ENCODE data around the gene ALDOB. TPM values are rescaled to one million over a fixed set of nuclear protein-coding genes. Genes with fewer than 3 reads are reported as not detected.

Gene ALDOB
- polyA plus RNA-seq, 1 donor from 2014 or later = not detected

- Histone ChIP-seq H3K9ac (ENCODE audit: low read length) (peak overlapping the region; percentile 83), H3K79me2 (replicated peaks; ENCODE audit: insufficient read depth, low read length) (peaks cover 78% of the 10 kb centered on the region), H3K4me3 (ENCODE audit: low read length) (peak overlapping the region; percentile 72), H3K36me3 (ENCODE audit: insufficient read depth, low read length) (peaks cover 15% of the 10 kb centered on the region), H3K9me2 (ENCODE audit: insufficient read depth, low read length) (no peaks in the 10 kb centered on the region), H3K27ac (ENCODE audit: low read length) (peak overlapping the region; percentile 88), H3K4me2 (ENCODE audit: low read length) (peak overlapping the region; percentile 90), H3F3A (ENCODE audit: insufficient read depth, low read length, poor library complexity, severe bottlenecking) (no peaks in the 10 kb centered on the region), H3K9me3 (ENCODE audit: low read length) (no peaks in the 10 kb centered on the region), H2AFZ (ENCODE audit: low read depth, low read length) (peak overlapping the region; percentile 75), H4K20me1 (ENCODE audit: insufficient read depth) (no peaks in the 10 kb centered on the region), H3K27me3 (ENCODE audit: insufficient read depth, low read depth, low read length) (no peaks in the 10 kb centered on the region)
- TF ChIP-seq TAF1 (IDR thresholded peaks at IDR 0.05; ENCODE audit: low read depth) (no peak), RAD21 (conservative IDR thresholded peaks at IDR 0.05) (no peak), POLR2AphosphoS5 (IDR thresholded peaks at IDR 0.05) (no peak), REST (IDR thresholded peaks at IDR 0.05; ENCODE audit: borderline replicate concordance) (no peak), EZH2 (IDR thresholded peaks at IDR 0.05; ENCODE audit: borderline replicate concordance, insufficient read depth, low read length, poor library complexity, severe bottlenecking) (no peak)
Observed at GRCh38 chr9:101397746-101398067, 37.9 kb downstream of the ALDOB start.

GRCh38 chr9:101394687-101395086 lies 40.9 kb downstream of the ALDOB start:
- H2AFZ ChIP-seq (ENCODE audit: low read depth, low read length) = no peak overlapping the region
- H3K9me3 ChIP-seq (ENCODE audit: low read length) = no peaks in the 10 kb centered on the region
- H3K36me3 ChIP-seq (ENCODE audit: insufficient read depth, low read length) = peaks cover 7% of the 10 kb centered on the region
- H3K79me2 ChIP-seq (replicated peaks; ENCODE audit: insufficient read depth, low read length) = peaks cover 72% of the 10 kb centered on the region
- H3K27me3 ChIP-seq (ENCODE audit: insufficient read depth, low read depth, low read length) = no peaks in the 10 kb centered on the region
- no peak overlapping the region for H3K27ac ChIP-seq (ENCODE audit: low read length)
- no peaks in the 10 kb centered on the region for H4K20me1 ChIP-seq (ENCODE audit: insufficient read depth)
- H3K9me2 ChIP-seq (ENCODE audit: insufficient read depth, low read length) = no peaks in the 10 kb centered on the region
- H3K9ac ChIP-seq (ENCODE audit: low read length) = no peak overlapping the region
- no peak overlapping the region for H3K4me3 ChIP-seq (ENCODE audit: low read length)
- no peaks in the 10 kb centered on the region for H3F3A ChIP-seq (ENCODE audit: insufficient read depth, low read length, poor library complexity, severe bottlenecking)
- no peak for TF ChIP-seq MXI1 (conservative IDR thresholded peaks at IDR 0.05; ENCODE audit: poor library complexity, severe bottlenecking)
- no peak for TF ChIP-seq EP300 (conservative IDR thresholded peaks at IDR 0.05; ENCODE audit: poor library complexity, severe bottlenecking)
- TF ChIP-seq TAF1 (IDR thresholded peaks at IDR 0.05; ENCODE audit: low read depth) = no peak
- TF ChIP-seq REST (IDR thresholded peaks at IDR 0.05; ENCODE audit: borderline replicate concordance) = no peak
- no peak for TF ChIP-seq RAD21 (conservative IDR thresholded peaks at IDR 0.05)
- TF ChIP-seq CTCF (IDR thresholded peaks at IDR 0.05; ENCODE audit: poor library complexity, severe bottlenecking) = no peak
- TF ChIP-seq EZH2 (IDR thresholded peaks at IDR 0.05; ENCODE audit: borderline replicate concordance, insufficient read depth, low read length, poor library complexity, severe bottlenecking) = no peak
- no peak for TF ChIP-seq SMC3 (conservative IDR thresholded peaks at IDR 0.05; ENCODE audit: poor library complexity)
- TF ChIP-seq POLR2AphosphoS5 (IDR thresholded peaks at IDR 0.05) = no peak
- H3K4me2 ChIP-seq (ENCODE audit: low read length) = no peak overlapping the region

All from neural cell (in vitro differentiated cells).